Smooth muscle cell (in vitro differentiated cells): ENCODE data around the gene DSC3. TPM values are rescaled to one million over a fixed set of nuclear protein-coding genes. Genes with fewer than 3 reads are reported as not detected.

Experiments
- DNase-seq: peaks from one replicate; lab custom pipeline; 2025; ENCODE audit not compliant: unreplicated experiment; lab: John Stamatoyannopoulos, UW
- H2AFZ ChIP-seq: fragments of 200-600 bp; sonication (generic); 2 replicates; pipeline ENCODE4 v1.6.0; 2016; ENCODE audit warnings: antibody characterized with exemption, low read depth, mild to moderate bottlenecking
- H3F3A ChIP-seq: fragments of 200-600 bp; sonication (generic); 2 replicates; pipeline ENCODE4 v1.6.0; 2017; ENCODE audit warnings: antibody characterized with exemption, low read depth
- H3K27ac ChIP-seq: fragments of 200-600 bp; sonication (generic); 2 replicates; pipeline ENCODE4 v1.5.1; 2016; ENCODE audit warnings: low read depth, mild to moderate bottlenecking
- H3K27me3 ChIP-seq: fragments of 200-600 bp; sonication (generic); 2 replicates; pipeline ENCODE4 v1.6.1; 2016; ENCODE audit warnings: low read depth, mild to moderate bottlenecking
- H3K36me3 ChIP-seq: fragments of 200-600 bp; sonication (generic); 2 replicates; pipeline ENCODE4 v1.5.1; 2016; ENCODE audit warnings: low read depth
- H3K4me1 ChIP-seq: fragments of 200-600 bp; sonication (generic); 2 replicates; pipeline ENCODE4 v1.5.1; 2016; ENCODE audit warnings: low read depth
- H3K4me2 ChIP-seq: fragments of 200-600 bp; sonication (generic); 2 replicates; pipeline ENCODE4 v1.6.0; 2016; ENCODE audit warnings: mild to moderate bottlenecking
- H3K4me3 ChIP-seq: fragments of 200-600 bp; sonication (generic); 2 replicates; pipeline ENCODE4 v1.5.1; 2016; ENCODE audit warnings: mild to moderate bottlenecking
- H3K79me2 ChIP-seq: fragments of 200-600 bp; sonication (generic); 2 replicates; pipeline ENCODE4 v1.6.0; 2016; ENCODE audit warnings: low read depth, mild to moderate bottlenecking
- H3K9ac ChIP-seq: fragments of 200-600 bp; sonication (generic); 2 replicates; pipeline ENCODE4 v1.6.0; 2016; ENCODE audit warnings: low read depth
- H3K9me3 ChIP-seq: fragments of 200-600 bp; sonication (generic); replicated peaks from 2 replicates; pipeline ENCODE4 v1.5.1; 2016; ENCODE audit warnings: low read depth
- H4K20me1 ChIP-seq: fragments of 200-600 bp; sonication (generic); 2 replicates; pipeline ENCODE4 v1.6.0; 2016; ENCODE audit warnings: low read depth
- CTCF ChIP-seq: fragments of 200-600 bp; sonication (generic); IDR thresholded peaks from 2 replicates; pipeline ENCODE4 v1.5.1; 2017; ENCODE audit warnings: borderline replicate concordance, mild to moderate bottlenecking, antibody characterized with exemption; ENCODE audit not compliant: insufficient read depth, poor library complexity, severe bottlenecking
- WGBS: methylation state at CpG from one replicate; pipeline ENCODE4 v1.1.7; 2016; ENCODE audit warnings: low lambda C conversion rate; 5-methylcytosine and 5-hydroxymethylcytosine counted together
- polyA plus RNA-seq: library from polyadenylated mRNA; unstranded; fragments of >200 nt; fragmentation: Nextera tagmentation; extraction: Ambion mirVana; gene quantifications from 2 replicates; pipeline ENCODE4 v1.2.1, GENCODE V29; 2016
- total RNA-seq: library from RNA; depleted of rRNA; stranded (reverse); fragments of >200 nt; gene quantifications from 2 replicates; pipeline ENCODE4 v1.2.3, GENCODE V29; 2014

The DSC3 gene
- total and polyA plus RNA-seq, 2 experiments from 2014 or later: 3.3 to 43.7 TPM

GRCh38 chr18:31077878-31078277 is 35.3 kb upstream of the DSC3 start:
- Histone ChIP-seq H3K27ac (no peak overlapping the region), H3K4me2 (no peak overlapping the region), H3K27me3 (no peaks in the 10 kb centered on the region), H3F3A (no peaks in the 10 kb centered on the region), H3K9me3 (no peaks in the 10 kb centered on the region), H3K36me3 (peaks cover 8% of the 10 kb centered on the region), H4K20me1 (no peaks in the 10 kb centered on the region), H3K79me2 (peaks cover 5% of the 10 kb centered on the region), H3K4me3 (no peak overlapping the region), H3K9ac (no peak overlapping the region), H3K4me1 (no peaks in the 10 kb centered on the region), H2AFZ (no peak overlapping the region)
- WGBS: 90% methylated on average over 1 of the region's 1 CpG
- DNase-seq: no peak
- no peak for TF ChIP-seq CTCF

- Histone ChIP-seq H3K4me1 (no peaks in the 10 kb centered on the region), H3K4me3 (no peak overlapping the region), H3K9me3 (no peaks in the 10 kb centered on the region), H3K27me3 (no peaks in the 10 kb centered on the region), H3K4me2 (no peak overlapping the region), H3K9ac (no peak overlapping the region), H3K27ac (peak overlapping the region; percentile 3), H3F3A (no peaks in the 10 kb centered on the region), H2AFZ (no peak overlapping the region), H4K20me1 (no peaks in the 10 kb centered on the region), H3K36me3 (peaks cover 5% of the 10 kb centered on the region), H3K79me2 (peaks cover 5% of the 10 kb centered on the region)
- no peak for TF ChIP-seq CTCF
- 77% methylated on average over 4 of the region's 4 CpGs for WGBS
- DNase-seq: no peak
Measured at GRCh38 chr18:31072175-31072574, 29.6 kb upstream of the DSC3 start.

- no peak overlapping the region for H3K9ac ChIP-seq
- DNase-seq: no peak
- no peak overlapping the region for H3K4me2 ChIP-seq
- no peaks in the 10 kb centered on the region for H3F3A ChIP-seq
- no peaks in the 10 kb centered on the region for H3K36me3 ChIP-seq
- 55% methylated on average over 3 of the region's 3 CpGs for WGBS
- H3K79me2 ChIP-seq: no peaks in the 10 kb centered on the region
- H3K4me1 ChIP-seq: no peaks in the 10 kb centered on the region
- no peaks in the 10 kb centered on the region for H4K20me1 ChIP-seq
- H3K4me3 ChIP-seq: no peak overlapping the region
- no peaks in the 10 kb centered on the region for H3K9me3 ChIP-seq
- no peak overlapping the region for H2AFZ ChIP-seq
- TF ChIP-seq CTCF: no peak
- H3K27ac ChIP-seq: peak overlapping the region; percentile 51
- H3K27me3 ChIP-seq: no peaks in the 10 kb centered on the region
Measured at GRCh38 chr18:31070206-31070605, 27.7 kb upstream of the DSC3 start.

GRCh38 chr18:31066266-31066665 is 23.7 kb upstream of the DSC3 start:
- Histone ChIP-seq H2AFZ (no peak overlapping the region), H3K27ac (no peak overlapping the region), H3K36me3 (no peaks in the 10 kb centered on the region), H3K27me3 (no peaks in the 10 kb centered on the region), H3F3A (no peaks in the 10 kb centered on the region), H3K4me1 (no peaks in the 10 kb centered on the region), H4K20me1 (no peaks in the 10 kb centered on the region), H3K4me3 (no peak overlapping the region), H3K9me3 (no peaks in the 10 kb centered on the region), H3K4me2 (no peak overlapping the region), H3K79me2 (no peaks in the 10 kb centered on the region), H3K9ac (no peak overlapping the region)
- no peak for DNase-seq
- 100% methylated on average over 1 of the region's 1 CpG for WGBS
- no peak for TF ChIP-seq CTCF
